ENCODE measurements around the gene FMN1. TPM values are rescaled to one million over a fixed set of nuclear protein-coding genes. Genes with fewer than 3 reads are reported as not detected.

Gene FMN1, protein sequence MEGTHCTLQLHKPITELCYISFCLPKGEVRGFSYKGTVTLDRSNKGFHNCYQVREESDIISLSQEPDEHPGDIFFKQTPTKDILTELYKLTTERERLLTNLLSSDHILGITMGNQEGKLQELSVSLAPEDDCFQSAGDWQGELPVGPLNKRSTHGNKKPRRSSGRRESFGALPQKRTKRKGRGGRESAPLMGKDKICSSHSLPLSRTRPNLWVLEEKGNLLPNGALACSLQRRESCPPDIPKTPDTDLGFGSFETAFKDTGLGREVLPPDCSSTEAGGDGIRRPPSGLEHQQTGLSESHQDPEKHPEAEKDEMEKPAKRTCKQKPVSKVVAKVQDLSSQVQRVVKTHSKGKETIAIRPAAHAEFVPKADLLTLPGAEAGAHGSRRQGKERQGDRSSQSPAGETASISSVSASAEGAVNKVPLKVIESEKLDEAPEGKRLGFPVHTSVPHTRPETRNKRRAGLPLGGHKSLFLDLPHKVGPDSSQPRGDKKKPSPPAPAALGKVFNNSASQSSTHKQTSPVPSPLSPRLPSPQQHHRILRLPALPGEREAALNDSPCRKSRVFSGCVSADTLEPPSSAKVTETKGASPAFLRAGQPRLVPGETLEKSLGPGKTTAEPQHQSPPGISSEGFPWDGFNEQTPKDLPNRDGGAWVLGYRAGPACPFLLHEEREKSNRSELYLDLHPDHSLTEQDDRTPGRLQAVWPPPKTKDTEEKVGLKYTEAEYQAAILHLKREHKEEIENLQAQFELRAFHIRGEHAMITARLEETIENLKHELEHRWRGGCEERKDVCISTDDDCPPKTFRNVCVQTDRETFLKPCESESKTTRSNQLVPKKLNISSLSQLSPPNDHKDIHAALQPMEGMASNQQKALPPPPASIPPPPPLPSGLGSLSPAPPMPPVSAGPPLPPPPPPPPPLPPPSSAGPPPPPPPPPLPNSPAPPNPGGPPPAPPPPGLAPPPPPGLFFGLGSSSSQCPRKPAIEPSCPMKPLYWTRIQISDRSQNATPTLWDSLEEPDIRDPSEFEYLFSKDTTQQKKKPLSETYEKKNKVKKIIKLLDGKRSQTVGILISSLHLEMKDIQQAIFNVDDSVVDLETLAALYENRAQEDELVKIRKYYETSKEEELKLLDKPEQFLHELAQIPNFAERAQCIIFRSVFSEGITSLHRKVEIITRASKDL (N-terminal part only)
- 0.33 to 0.54 TPM (median 0.38 TPM) in 5 replicates for total RNA-seq (2022; extraction: Qiagen RNA extraction)

DNA sequence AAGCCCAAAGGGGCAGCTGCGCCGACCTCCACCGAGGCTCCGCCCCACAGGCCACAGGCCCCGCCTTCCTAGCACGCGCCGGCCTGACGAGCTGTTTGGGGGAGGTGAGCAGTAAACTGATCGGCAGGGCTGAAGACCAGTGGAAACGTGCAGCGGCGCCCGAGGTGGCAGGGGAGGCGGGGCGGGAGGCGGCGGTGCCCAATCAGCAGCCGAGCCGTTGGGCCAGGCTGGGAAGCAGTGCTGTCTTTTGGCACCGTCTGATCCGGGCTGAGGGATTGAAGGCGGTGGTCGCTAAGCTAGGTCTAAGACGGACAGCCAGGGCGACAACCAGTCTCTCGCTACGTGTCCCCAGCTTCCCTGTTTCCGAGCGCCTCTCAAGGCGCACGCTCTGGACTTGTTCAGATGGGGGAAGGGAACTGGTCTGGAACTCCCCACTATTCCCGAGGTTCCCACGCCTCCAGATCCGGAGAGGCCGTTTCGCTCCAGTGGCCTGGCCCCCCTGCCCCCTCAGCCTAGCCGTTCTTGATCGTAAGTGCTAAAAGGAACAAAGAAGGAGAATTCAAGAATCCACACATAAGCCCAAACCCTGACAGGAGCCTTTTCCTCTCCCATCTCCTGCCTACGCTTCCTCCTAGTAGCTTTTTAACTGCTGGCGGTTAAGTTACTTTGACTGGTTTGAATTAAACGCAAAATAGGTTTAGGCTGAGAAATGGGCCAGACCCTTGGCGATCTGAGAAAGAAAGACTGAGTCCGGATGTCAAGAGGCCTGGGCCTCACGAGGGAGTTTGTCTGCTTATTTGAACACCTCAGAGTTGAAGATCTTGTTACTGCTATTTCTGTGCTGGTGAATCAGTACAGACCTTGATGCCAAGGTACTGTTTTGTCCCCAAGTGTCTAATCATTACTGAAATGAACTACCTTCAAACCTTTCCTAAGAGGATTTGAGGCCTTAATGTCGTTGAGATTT, at the start of gene FMN1:
FMN1 (minus strand) TSS at position 11 of the 967 bp plus-strand sequence. CDS start 39,800 bp downstream, outside the sequence.

DNA sequence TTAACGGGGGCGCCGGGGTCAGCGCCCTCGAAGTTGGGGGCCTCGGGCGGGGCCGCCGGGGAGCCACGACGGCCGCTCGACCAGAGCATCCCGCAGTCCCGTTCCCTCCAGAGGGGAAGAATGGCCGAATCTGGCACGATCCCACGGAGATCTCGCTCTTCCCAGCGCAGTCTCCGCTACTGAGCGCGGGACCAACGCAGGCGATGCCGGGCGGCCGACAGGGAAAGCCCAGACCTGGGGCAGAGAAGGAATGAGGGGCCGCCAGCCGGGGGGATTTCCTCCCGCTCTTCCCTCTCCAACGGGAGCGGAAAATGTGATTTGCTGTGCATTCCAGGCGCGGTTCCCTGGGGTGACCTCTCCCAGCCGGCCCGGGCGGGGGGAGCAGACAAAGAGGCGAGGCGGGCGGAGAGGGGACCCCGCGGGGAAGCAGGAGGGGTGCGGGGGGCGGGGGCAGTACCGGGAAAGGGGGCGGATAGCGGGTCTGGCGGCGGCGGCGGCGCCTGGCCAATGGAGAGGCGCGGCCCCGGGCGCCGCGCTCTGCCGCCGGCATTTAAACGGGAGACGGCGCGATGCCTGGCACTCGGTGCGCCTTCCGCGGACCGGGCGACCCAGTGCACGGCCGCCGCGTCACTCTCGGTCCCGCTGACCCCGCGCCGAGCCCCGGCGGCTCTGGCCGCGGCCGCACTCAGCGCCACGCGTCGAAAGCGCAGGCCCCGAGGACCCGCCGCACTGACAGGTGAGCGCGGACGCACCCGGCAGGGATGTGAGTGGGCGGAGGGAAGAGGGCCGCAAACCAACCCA, 476.9 kb downstream of the FMN1 start, which contains the start of gene GREM1:
GREM1 (plus strand) TSS at position 579 of the 801 bp plus-strand sequence. CDS start 12,687 bp downstream, outside the sequence.

Other genes with a start within 250 kb of the FMN1 start
- gene RYR3, start 116.3 kb upstream of the FMN1 start, total RNA-seq (2022; extraction: Qiagen RNA extraction): 0.05 to 0.12 TPM (median 0.07 TPM) in 4 of 5 replicates, not detected in the other

Data from A549 treated with dexamethasone at 1 μM for 4 hours (cell line).